Immature natural killer cell (primary cell): ENCODE data around the gene FBXW7. TPM values are rescaled to one million over a fixed set of nuclear protein-coding genes. Genes with fewer than 3 reads are reported as not detected.

Experiments used
- DNase-seq, 3 donors: peaks; one replicate each; pipeline ENCODE4 v3.0.0; 2022; ENCODE audit warnings: mixed read lengths in 1 of 3
- H3K27ac Mint-ChIP-seq, 6 donors: one replicate each; pipeline ENCODE4 v1.8.0; 2020; ENCODE audit warnings: mixed read lengths in 6 of 6, mild to moderate bottlenecking in 5 of 6, inconsistent platforms in 4 of 6, moderate library complexity in 3 of 6
- H3K27me3 Mint-ChIP-seq, 3 donors: one replicate each; pipeline ENCODE4 v1.8.0; 2020 to 2021; ENCODE audit warnings: low read depth in 3 of 3, mild to moderate bottlenecking in 3 of 3, mixed read lengths in 3 of 3, moderate library complexity in 3 of 3, inconsistent platforms in 1 of 3
- H3K36me3 Mint-ChIP-seq, 3 donors: one replicate each; pipeline ENCODE4 v1.8.0; 2020; ENCODE audit warnings: mixed read lengths in 3 of 3, inconsistent platforms in 2 of 3, mild to moderate bottlenecking in 2 of 3
- H3K4me1 Mint-ChIP-seq, 2 donors: one replicate each; pipeline ENCODE4 v1.8.0; 2020; ENCODE audit warnings: inconsistent platforms in 2 of 2, mild to moderate bottlenecking in 2 of 2, mixed read lengths in 2 of 2, moderate library complexity in 1 of 2
- H3K4me3 Mint-ChIP-seq, 5 donors: one replicate each; pipeline ENCODE4 v1.8.0; 2020; ENCODE audit warnings: mild to moderate bottlenecking in 5 of 5, mixed read lengths in 5 of 5, inconsistent platforms in 3 of 5, moderate library complexity in 3 of 5
- H3K9me3 Mint-ChIP-seq, 6 donors: one replicate each; pipeline ENCODE4 v1.8.0; 2020; ENCODE audit warnings: mild to moderate bottlenecking in 6 of 6, mixed read lengths in 6 of 6, inconsistent platforms in 4 of 6, moderate library complexity in 3 of 6
- polyA plus RNA-seq, 3 donors: library from polyadenylated mRNA; unstranded; fragments of 300-500 nt; fragmentation: Illumina TruSeq; gene quantifications; one replicate each; pipeline ENCODE4 v1.2.3, GENCODE V29; 2021

The FBXW7 gene
- polyA plus RNA-seq, 3 donors from 2014 or later = 22.3 to 70.1 (median 59.4) TPM

DNA sequence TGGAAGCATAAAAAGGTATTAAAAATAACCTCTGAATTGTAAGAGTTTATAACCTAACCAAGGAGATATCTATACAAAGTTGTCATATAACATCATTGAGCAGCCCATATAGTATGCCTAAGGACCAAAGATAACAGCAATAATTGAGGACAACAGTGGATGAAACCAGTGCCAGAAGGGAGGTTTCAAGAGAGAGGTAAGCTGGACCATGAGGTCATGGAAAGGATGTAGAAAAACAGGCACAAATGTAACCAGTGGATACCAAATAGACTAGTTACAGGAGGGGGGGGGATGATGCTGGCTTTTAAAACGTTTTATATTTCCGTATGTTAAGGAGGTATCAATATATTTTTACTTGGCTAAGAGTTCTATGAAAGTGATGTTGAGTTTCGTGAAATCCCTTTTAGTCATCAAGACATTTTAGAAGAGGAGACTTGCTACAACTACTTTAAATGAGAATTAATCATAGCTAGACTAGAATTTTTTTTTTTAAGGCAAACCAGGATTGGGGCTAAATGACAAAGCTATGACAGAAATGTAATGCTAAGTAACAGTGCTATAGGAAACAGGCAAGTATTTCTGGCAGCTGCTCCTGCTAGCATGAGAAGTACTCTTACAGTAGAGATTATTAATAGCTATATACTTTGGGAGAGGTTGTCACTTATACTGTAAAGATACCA, 161.1 kb downstream of the FBXW7 start:
- Mint-ChIP-seq H3K4me1 (peaks cover 1 to 14% of the 10 kb centered on the region in 2 donors), H3K36me3 (no peaks in the 10 kb centered on the region), H3K9me3 (no peaks in the 10 kb centered on the region), H3K27me3 (no peaks in the 10 kb centered on the region), H3K4me3 (no peak overlapping the region), H3K27ac (no peak overlapping the region)
- DNase-seq = no peak

DNA sequence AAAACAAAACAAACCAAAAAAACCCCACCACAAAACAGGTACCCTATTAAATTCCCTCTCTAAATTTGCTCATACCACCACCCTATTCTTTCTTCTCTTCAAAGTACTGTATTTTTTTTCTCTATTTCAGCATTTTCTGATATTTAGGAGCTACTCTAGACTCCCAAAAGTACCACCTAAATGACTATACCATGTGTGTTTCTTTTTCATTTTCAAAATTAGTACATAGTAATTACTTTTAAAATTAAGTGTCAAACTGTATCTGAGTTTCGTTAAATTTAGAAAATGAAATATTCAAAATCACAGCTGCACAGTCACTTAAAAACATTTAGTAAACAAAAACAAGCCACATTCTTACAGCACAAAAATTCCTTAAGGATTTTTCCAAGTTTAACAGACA, 161.7 kb downstream of the FBXW7 start:
- peak overlapping the region in 1 of 6 donors; percentile 74 for H3K27ac Mint-ChIP-seq
- no peaks in the 10 kb centered on the region for H3K27me3 Mint-ChIP-seq
- no peaks in the 10 kb centered on the region for H3K9me3 Mint-ChIP-seq
- no peak for DNase-seq
- H3K36me3 Mint-ChIP-seq = no peaks in the 10 kb centered on the region
- no peak overlapping the region for H3K4me3 Mint-ChIP-seq
- peaks cover 1 to 20% of the 10 kb centered on the region in 2 donors for H3K4me1 Mint-ChIP-seq

DNA sequence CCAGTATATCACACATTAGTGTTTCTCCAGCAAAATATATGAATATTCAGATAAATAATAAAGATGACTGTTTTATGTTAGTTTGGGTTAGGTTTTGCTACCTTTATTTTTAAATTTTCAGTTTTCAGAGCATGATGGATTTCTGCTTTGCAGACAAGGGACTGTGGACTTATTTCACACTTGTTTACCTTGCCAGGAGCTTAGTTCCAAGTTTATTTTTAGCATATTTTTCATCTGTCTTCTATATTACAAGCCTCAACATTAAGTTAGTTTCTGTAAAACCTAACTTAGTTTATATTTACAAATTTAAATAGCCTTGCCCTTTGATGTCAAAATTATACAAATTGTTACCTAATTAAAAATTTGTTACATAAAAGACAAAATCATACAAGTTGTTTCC, 163.4 kb downstream of the FBXW7 start:
- no peaks in the 10 kb centered on the region for H3K9me3 Mint-ChIP-seq
- no peak for DNase-seq
- peaks cover 1 to 22% of the 10 kb centered on the region in 2 donors for H3K4me1 Mint-ChIP-seq
- no peak overlapping the region for H3K4me3 Mint-ChIP-seq
- H3K27me3 Mint-ChIP-seq = no peaks in the 10 kb centered on the region
- H3K36me3 Mint-ChIP-seq = no peaks in the 10 kb centered on the region
- H3K27ac Mint-ChIP-seq = no peak overlapping the region

DNA sequence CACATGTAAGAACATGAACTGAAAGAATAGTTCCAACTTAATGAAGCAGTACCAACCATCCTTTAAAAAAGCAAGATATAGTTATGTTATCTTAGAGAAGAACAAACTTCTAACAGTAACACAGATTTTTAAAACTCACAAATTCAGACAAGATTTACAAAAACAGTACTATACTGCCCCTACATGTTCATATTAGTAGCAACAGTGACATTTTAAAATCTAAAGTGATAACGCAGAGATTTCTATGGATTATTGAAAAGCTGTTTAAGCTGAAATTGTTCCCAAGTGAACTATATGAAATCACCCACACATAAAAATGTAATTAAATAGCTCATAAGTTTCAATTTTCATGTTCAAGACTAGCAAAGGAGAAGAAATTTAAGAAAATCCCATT, 166.0 kb downstream of the FBXW7 start:
- H3K4me1 Mint-ChIP-seq = peaks cover 8 to 31% of the 10 kb centered on the region in 2 donors
- H3K27ac Mint-ChIP-seq = no peak overlapping the region
- H3K27me3 Mint-ChIP-seq = no peaks in the 10 kb centered on the region
- H3K9me3 Mint-ChIP-seq = no peaks in the 10 kb centered on the region
- H3K36me3 Mint-ChIP-seq = peaks cover 0 to 9% (median 3%) of the 10 kb centered on the region in 3 donors
- no peak for DNase-seq
- no peak overlapping the region for H3K4me3 Mint-ChIP-seq

DNA sequence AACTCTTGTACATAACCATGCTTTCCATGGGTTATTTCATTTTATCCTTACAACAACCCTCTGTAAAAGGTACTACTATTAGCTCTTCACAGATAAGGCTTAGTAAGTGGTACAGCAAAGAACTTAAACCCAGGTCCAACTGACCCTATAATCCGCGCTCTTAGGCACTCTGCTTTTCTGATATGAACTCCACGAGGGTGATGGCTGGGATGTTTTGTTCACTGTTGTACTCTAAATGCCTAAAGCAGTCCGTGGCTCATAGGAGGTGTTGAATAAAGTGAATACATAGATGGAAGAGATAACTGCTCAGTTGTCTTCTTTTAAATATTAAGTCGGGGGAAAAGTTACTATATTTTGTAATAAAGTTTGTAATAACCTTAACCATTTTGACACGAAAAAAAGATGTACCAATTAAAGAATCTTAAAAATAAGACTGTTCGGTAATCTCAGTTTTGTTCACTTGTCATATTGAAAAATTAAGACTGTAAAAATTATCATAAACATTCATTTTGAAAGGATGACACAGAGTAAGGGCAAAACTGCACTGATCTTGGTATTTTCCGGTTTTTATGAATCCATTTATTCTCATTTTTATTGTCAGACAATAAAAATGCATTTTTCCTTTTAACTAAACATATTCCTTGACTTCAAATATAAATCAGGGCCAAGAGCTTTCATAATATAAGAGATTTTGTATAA, 166.5 kb downstream of the FBXW7 start:
- peaks cover 0 to 10% (median 3%) of the 10 kb centered on the region in 3 donors for H3K36me3 Mint-ChIP-seq
- peaks cover 13 to 31% of the 10 kb centered on the region in 2 donors for H3K4me1 Mint-ChIP-seq
- no peaks in the 10 kb centered on the region for H3K9me3 Mint-ChIP-seq
- H3K27ac Mint-ChIP-seq = no peak overlapping the region
- no peaks in the 10 kb centered on the region for H3K27me3 Mint-ChIP-seq
- no peak overlapping the region for H3K4me3 Mint-ChIP-seq
- no peak for DNase-seq

DNA sequence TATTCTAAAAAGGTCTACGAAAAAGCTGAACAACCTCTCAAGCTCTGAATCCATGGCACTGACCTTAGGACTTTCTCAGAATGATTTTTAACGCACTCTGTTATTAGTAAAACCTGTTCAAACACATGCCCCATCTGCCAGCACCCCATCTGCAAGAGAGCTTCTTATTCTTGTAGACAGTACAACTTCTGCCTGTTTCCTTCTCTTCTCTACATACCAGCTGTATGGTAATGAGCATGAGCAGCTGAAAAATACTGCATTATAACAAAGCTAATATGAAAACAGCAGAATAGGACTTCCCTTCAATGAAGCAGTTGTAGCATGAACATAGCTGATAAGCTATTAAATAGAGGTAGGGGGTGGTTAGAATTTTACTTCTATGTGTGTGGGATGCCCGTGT, 167.9 kb downstream of the FBXW7 start:
- no peaks in the 10 kb centered on the region for H3K9me3 Mint-ChIP-seq
- H3K27me3 Mint-ChIP-seq = no peaks in the 10 kb centered on the region
- DNase-seq = no peak
- peak overlapping the region in 1 of 6 donors; percentile 23 for H3K27ac Mint-ChIP-seq
- no peak overlapping the region for H3K4me3 Mint-ChIP-seq
- H3K4me1 Mint-ChIP-seq = peaks cover 23 to 44% of the 10 kb centered on the region in 2 donors
- peaks cover 0 to 13% (median 3%) of the 10 kb centered on the region in 3 donors for H3K36me3 Mint-ChIP-seq

DNA sequence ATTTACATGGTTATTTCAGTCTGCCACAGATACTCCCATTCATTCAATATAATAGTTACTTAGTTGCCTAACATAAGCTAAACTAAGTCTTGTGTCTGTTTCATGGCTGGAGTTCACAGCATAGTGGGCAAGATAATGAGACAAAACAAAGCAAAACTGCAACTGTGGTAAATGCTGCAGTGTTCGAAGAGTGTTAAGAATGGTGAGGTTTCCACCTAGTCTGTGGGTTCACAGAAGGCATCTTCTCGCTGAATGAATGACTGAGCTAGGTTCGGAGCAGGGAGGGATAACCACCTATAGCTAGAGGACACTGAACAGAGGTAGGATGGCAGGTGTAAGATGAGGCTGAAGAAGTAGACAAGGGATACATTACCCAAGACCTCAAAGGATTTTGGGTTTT, 171.0 kb downstream of the FBXW7 start:
- DNase-seq = no peak
- H3K27me3 Mint-ChIP-seq = no peaks in the 10 kb centered on the region
- H3K4me3 Mint-ChIP-seq = peak overlapping the region in 1 of 5 donors; percentile 48
- H3K9me3 Mint-ChIP-seq = no peaks in the 10 kb centered on the region
- H3K4me1 Mint-ChIP-seq = peaks cover 23 to 38% of the 10 kb centered on the region in 2 donors
- H3K27ac Mint-ChIP-seq = peak overlapping the region; percentile 1 to 43 (median 12)
- H3K36me3 Mint-ChIP-seq = peaks cover 0 to 15% (median 3%) of the 10 kb centered on the region in 3 donors

DNA sequence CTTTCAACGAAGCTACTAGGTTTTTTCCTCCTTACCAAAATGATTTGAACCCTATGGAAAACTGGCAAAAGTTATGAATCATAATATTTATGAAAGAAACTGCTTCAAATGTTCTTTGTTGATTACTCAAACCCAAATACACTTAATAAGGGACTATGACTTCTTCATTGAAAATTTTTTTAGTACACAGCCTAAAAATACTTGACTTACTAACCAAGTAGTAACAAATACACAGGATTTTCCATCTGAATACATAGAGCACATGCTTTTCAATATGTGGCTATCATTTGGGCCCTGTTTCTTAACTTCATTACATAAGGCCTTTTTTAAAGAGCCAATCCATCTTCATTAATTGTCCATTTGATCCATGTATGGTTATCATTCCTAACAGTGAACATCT, 171.5 kb downstream of the FBXW7 start:
- Mint-ChIP-seq H3K27me3 (peaks cover 0 to 2% (median under 1%) of the 10 kb centered on the region in 3 donors), H3K4me3 (no peak overlapping the region), H3K27ac (peak overlapping the region in 3 of 6 donors; percentile 1 to 14 (median 2)), H3K9me3 (no peaks in the 10 kb centered on the region), H3K36me3 (peaks cover 0 to 15% (median 3%) of the 10 kb centered on the region in 3 donors), H3K4me1 (peaks cover 24 to 33% of the 10 kb centered on the region in 2 donors)
- no peak for DNase-seq

DNA sequence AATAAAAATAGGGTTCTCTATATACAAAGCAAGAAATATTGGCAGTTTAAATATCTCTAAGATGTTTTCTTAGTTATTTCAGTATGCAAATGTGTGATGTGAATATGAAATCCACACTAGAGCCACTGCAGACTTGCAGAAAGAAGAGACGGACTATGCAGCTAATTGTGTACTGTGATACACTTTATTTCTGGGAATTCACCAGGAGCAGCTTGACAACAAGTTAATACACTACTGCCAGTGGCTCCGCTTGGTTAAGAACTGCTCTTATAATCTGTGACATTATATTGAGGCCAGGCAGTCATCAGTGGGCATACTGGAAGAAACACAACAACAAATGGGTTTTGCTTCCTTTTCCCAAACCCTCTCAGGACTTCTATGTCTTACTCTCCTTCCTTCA, 172.0 kb downstream of the FBXW7 start:
- H3K27me3 Mint-ChIP-seq = peaks cover 0 to 2% (median 2%) of the 10 kb centered on the region in 3 donors
- H3K27ac Mint-ChIP-seq = peak overlapping the region in 1 of 6 donors; percentile 17
- H3K36me3 Mint-ChIP-seq = peaks cover 0 to 15% (median 3%) of the 10 kb centered on the region in 3 donors
- no peak for DNase-seq
- H3K9me3 Mint-ChIP-seq = no peaks in the 10 kb centered on the region
- peaks cover 24 to 29% of the 10 kb centered on the region in 2 donors for H3K4me1 Mint-ChIP-seq
- H3K4me3 Mint-ChIP-seq = no peak overlapping the region

DNA sequence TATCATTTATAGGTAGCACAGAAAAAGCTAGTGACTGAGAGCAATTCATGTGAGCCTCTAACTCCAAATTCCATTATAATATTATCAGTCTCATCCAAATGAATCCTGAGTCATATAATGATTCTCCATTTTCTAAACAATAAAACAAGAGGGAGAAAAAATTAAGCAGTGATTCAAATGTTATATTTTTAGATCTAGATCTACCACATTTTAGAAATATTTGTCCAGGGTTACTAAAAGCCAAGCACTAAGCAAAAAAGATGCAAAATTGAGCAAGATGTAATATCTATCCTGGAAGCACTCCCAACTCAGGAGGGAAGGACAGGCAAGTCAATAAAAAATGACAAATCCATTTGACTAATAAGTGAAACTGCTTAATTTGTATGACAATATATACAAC, 172.8 kb downstream of the FBXW7 start:
- peak overlapping the region in 1 of 6 donors; percentile 28 for H3K27ac Mint-ChIP-seq

DNA sequence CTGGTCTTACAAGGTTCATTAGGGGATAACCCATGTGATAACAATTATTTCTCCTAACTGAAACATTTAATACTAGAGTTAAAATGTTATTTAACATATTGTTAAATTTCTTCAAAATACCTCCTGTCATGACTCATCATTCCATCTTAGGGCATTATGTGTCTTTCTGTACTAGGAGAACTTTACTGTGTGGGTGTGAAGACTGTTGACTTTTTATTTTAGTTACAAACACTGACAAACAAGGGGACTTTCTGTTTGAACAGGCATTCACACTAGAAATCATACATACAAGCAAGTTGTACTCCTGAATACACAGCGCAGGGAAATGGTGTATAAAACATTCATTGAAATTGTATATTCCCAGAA, 175.9 kb downstream of the FBXW7 start:
- peaks cover 0 to 7% (median 0%) of the 10 kb centered on the region in 3 donors for H3K36me3 Mint-ChIP-seq
- no peak overlapping the region for H3K27ac Mint-ChIP-seq
- peaks cover 18 to 22% of the 10 kb centered on the region in 2 donors for H3K4me1 Mint-ChIP-seq
- H3K4me3 Mint-ChIP-seq = no peak overlapping the region
- DNase-seq = no peak
- H3K9me3 Mint-ChIP-seq = no peaks in the 10 kb centered on the region
- peaks cover 0 to 2% (median 2%) of the 10 kb centered on the region in 3 donors for H3K27me3 Mint-ChIP-seq

More for the DNA sequence above, 172.8 kb downstream of the FBXW7 start:
- Mint-ChIP-seq H3K4me3 (no peak overlapping the region), H3K9me3 (no peaks in the 10 kb centered on the region), H3K36me3 (peaks cover 0 to 15% (median 3%) of the 10 kb centered on the region in 3 donors), H3K27me3 (peaks cover 0 to 2% (median 2%) of the 10 kb centered on the region in 3 donors), H3K4me1 (peaks cover 24 to 29% of the 10 kb centered on the region in 2 donors)
- no peak for DNase-seq

DNA sequence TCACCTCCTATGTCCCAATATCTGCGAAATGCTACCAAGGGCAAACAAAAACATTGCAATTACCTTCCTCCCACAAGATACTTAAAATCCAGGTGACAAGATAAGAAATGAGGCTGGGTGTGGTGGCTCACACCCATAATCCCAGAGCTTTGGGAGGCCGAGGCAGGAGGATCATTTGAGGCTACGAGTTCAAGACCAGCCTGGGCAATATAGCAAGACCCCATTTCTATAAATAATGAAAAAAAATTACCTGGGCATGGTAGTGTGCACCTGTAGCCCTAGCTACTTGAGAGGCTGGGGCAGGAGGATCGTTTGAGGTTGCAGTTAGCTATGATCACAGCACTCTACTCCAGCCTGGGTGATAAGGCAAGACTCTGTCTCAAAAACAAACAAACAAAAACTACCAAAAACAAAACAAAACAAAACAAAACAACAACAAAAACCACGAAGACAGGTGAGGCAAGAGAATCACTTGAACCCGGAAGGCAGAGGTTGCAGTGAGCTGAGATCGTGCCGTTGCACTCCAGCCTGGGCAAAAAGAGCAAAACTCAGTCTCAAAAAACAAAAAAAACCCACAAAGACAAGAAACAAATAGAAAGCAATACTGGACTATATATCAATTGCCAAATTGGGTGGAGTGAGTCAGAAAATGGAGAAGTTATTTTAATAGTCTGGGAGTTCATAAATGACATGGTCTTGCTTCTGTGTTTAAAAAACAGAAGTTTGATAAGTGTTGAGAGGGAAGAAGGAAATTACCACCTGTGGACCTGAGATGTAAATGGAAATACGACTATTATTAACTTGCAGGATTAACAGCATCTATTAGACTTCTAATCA, 176.5 kb downstream of the FBXW7 start:
- Mint-ChIP-seq H3K4me3 (no peak overlapping the region), H3K4me1 (peaks cover 13 to 16% of the 10 kb centered on the region in 2 donors), H3K27ac (peak overlapping the region in 1 of 6 donors; percentile 61)

DNA sequence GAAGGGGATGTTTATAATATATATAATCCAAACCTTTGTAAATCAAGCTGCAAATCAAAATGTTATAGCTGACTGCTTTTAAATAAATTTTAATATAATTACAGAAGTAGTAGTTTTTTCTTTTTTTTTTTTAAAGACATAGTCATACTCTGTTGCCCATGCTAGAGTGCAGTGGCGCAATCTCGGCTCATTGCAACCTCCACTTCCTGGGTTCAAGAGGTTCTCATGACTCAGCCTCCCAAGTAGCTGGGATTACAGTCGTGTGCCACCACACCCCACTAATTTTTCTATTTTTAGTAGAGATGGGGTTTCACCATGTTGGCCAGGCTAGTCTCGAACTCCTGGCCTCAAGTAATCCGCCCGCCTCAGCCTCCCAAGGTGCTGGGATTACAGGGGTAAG, 178.7 kb downstream of the FBXW7 start:
- no peak for DNase-seq
- Mint-ChIP-seq H3K36me3 (no peaks in the 10 kb centered on the region), H3K4me3 (no peak overlapping the region), H3K27ac (no peak overlapping the region), H3K4me1 (peaks cover 3 to 14% of the 10 kb centered on the region in 2 donors), H3K27me3 (peaks cover 0 to 2% (median 2%) of the 10 kb centered on the region in 3 donors), H3K9me3 (no peaks in the 10 kb centered on the region)

More for the DNA sequence above, 176.5 kb downstream of the FBXW7 start:
- peaks cover 0 to 5% (median 0%) of the 10 kb centered on the region in 3 donors for H3K36me3 Mint-ChIP-seq
- H3K27me3 Mint-ChIP-seq = peaks cover 0 to 2% (median 2%) of the 10 kb centered on the region in 3 donors
- no peak for DNase-seq
- no peaks in the 10 kb centered on the region for H3K9me3 Mint-ChIP-seq
